GM23338 (cell line): ENCODE measurements around the gene SPRYD4. TPM values are rescaled to one million over a fixed set of nuclear protein-coding genes. Genes with fewer than 3 reads are reported as not detected.

Experiments used
- ATAC-seq: fragments of 200-7000 bp; cut with Tn5 transposase; 3 replicates; pipeline ENCODE4 v1.9.1; 2020
- DNase-seq: peaks from one replicate; pipeline ENCODE4 v3.0.0-alpha.2; 2015; ENCODE audit warnings: low spot score
- H2AFZ ChIP-seq: fragments of 200-600 bp; sonication (generic); 2 replicates; pipeline ENCODE4 v1.8.0; 2016; ENCODE audit warnings: antibody characterized with exemption, mild to moderate bottlenecking, moderate library complexity
- H3F3A ChIP-seq: fragments of 200-600 bp; sonication (generic); replicated peaks from 2 replicates; pipeline ENCODE4 v1.8.0; 2017; ENCODE audit warnings: antibody characterized with exemption, mixed run types, low read depth
- H3K27ac ChIP-seq: fragments of 200-600 bp; sonication (generic); 2 replicates; pipeline ENCODE4 v1.6.1; 2016; ENCODE audit warnings: low read depth
- H3K27me3 ChIP-seq: fragments of 200-600 bp; sonication (generic); 2 replicates; pipeline ENCODE4 v1.8.0; 2016; ENCODE audit warnings: mild to moderate bottlenecking, mixed run types, moderate library complexity; ENCODE audit not compliant: insufficient read depth
- H3K36me3 ChIP-seq: fragments of 200-600 bp; sonication (generic); 2 replicates; pipeline ENCODE4 v1.8.0; 2016; ENCODE audit warnings: mild to moderate bottlenecking; ENCODE audit not compliant: insufficient read depth
- H3K4me1 ChIP-seq: fragments of 200-600 bp; sonication (generic); 2 replicates; pipeline ENCODE4 v1.8.0; 2016; ENCODE audit warnings: mild to moderate bottlenecking, moderate library complexity; ENCODE audit not compliant: insufficient read depth
- H3K4me2 ChIP-seq: fragments of 200-600 bp; sonication (generic); 2 replicates; pipeline ENCODE4 v1.7.1; 2017; ENCODE audit warnings: mixed run types
- H3K4me3 ChIP-seq: fragments of 200-600 bp; sonication (generic); 2 replicates; pipeline ENCODE4 v1.6.1; 2016; ENCODE audit warnings: mixed run types
- H3K79me2 ChIP-seq: fragments of 200-600 bp; sonication (generic); replicated peaks from 2 replicates; pipeline ENCODE4 v1.8.0; 2017; ENCODE audit warnings: mild to moderate bottlenecking; ENCODE audit not compliant: insufficient read depth
- H3K9me2 ChIP-seq: fragments of 200-600 bp; sonication (generic); 2 replicates; pipeline ENCODE4 v1.8.0; 2017; ENCODE audit not compliant: insufficient read depth
- H4K20me1 ChIP-seq: fragments of 200-600 bp; sonication (generic); replicated peaks from 2 replicates; pipeline ENCODE4 v1.8.0; 2017; ENCODE audit warnings: mild to moderate bottlenecking; ENCODE audit not compliant: insufficient read depth
- H3K27ac Mint-ChIP-seq: 2 replicates; pipeline ENCODE4 v1.8.0; 2020; ENCODE audit warnings: inconsistent platforms, mild to moderate bottlenecking, moderate library complexity, mixed read lengths
- H3K27me3 Mint-ChIP-seq: 3 replicates; pipeline ENCODE4 v1.8.0; 2022; ENCODE audit warnings: low read depth, mild to moderate bottlenecking, moderate library complexity, mixed read lengths, inconsistent platforms; ENCODE audit not compliant: insufficient read depth, poor library complexity
- H3K36me3 Mint-ChIP-seq: 3 replicates; pipeline ENCODE4 v1.8.0; 2021; ENCODE audit warnings: low read depth, mild to moderate bottlenecking, inconsistent platforms, moderate library complexity, mixed read lengths
- H3K4me1 Mint-ChIP-seq: 3 replicates; pipeline ENCODE4 v1.8.0; 2020; ENCODE audit warnings: mild to moderate bottlenecking, inconsistent platforms, mixed read lengths
- H3K4me3 Mint-ChIP-seq: 3 replicates; pipeline ENCODE4 v1.8.0; 2021; ENCODE audit warnings: moderate library complexity, mild to moderate bottlenecking, inconsistent platforms, mixed read lengths
- H3K9me3 Mint-ChIP-seq: 3 replicates; pipeline ENCODE4 v1.8.0; 2020; ENCODE audit warnings: moderate library complexity, mild to moderate bottlenecking, inconsistent platforms, mixed read lengths
- CREB1 ChIP-seq: fragments of 250-450 bp; sonication (Bioruptor Pico); IDR thresholded peaks from 2 replicates; pipeline ENCODE4 v1.5.0; 2020; ENCODE audit warnings: low read depth, mild to moderate bottlenecking, moderate library complexity
- CTCF ChIP-seq, 2 experiments: fragments of 200-600 bp in 1 of 2; sonication (generic) in 1 of 2; conservative IDR thresholded peaks; 2 replicates each; pipeline versions ENCODE4 v1.5.1 to v1.6.1; 2016 to 2017; ENCODE audit warnings: antibody characterized with exemption in 2 of 2, low read depth in 2 of 2, mild to moderate bottlenecking in 2 of 2, moderate library complexity in 1 of 2
- EZH2 ChIP-seq: fragments of 200-600 bp; sonication (generic); IDR thresholded peaks from one replicate; pipeline ENCODE4 v1.8.0; 2017; ENCODE audit warnings: antibody characterized with exemption, mild to moderate bottlenecking, low read depth; ENCODE audit not compliant: unreplicated experiment
- EZH2phosphoT487 ChIP-seq: fragments of 200-600 bp; sonication (generic); IDR thresholded peaks from one replicate; pipeline ENCODE4 v1.8.1; 2018; ENCODE audit warnings: antibody characterized with exemption; ENCODE audit not compliant: unreplicated experiment
- NANOG ChIP-seq: IDR thresholded peaks from 2 replicates; pipeline ENCODE4 v1.6.1; 2016; ENCODE audit warnings: antibody characterized with exemption, borderline replicate concordance
- POLR2AphosphoS5 ChIP-seq: IDR thresholded peaks from 2 replicates; pipeline ENCODE4 v1.6.1; 2016; ENCODE audit warnings: antibody characterized with exemption, low read depth
- REST ChIP-seq: IDR thresholded peaks from one replicate; pipeline ENCODE4 v1.6.1; 2018; ENCODE audit warnings: antibody characterized with exemption; ENCODE audit not compliant: unreplicated experiment
- STAT1 ChIP-seq: IDR thresholded peaks from one replicate; pipeline ENCODE4 v1.6.1; 2016; ENCODE audit warnings: antibody characterized with exemption; ENCODE audit not compliant: unreplicated experiment
- ZNF331 ChIP-seq: fragments of 250-450 bp; sonication (Bioruptor Pico); IDR thresholded peaks from 2 replicates; pipeline ENCODE4 v1.5.0; 2020; ENCODE audit warnings: low read depth, mild to moderate bottlenecking, moderate library complexity
- ZNF462 ChIP-seq: fragments of 250-450 bp; sonication (Bioruptor Pico); IDR thresholded peaks from 2 replicates; pipeline ENCODE4 v1.5.0; 2020; ENCODE audit warnings: mild to moderate bottlenecking, moderate library complexity
- polyA plus RNA-seq: library from polyadenylated mRNA; unstranded; fragments of >200 nt; fragmentation: Nextera tagmentation; extraction: Ambion mirVana; gene quantifications from 2 replicates; pipeline ENCODE4 v1.2.1, GENCODE V29; 2016
- total RNA-seq: library from RNA; depleted of rRNA; stranded (reverse); fragments of >200 nt; shearing (Covaris generic); gene quantifications from 2 replicates; pipeline ENCODE4 v1.2.3, GENCODE V29; 2014

Gene SPRYD4
- total and polyA plus RNA-seq, 2 experiments from 2014 or later: 2.1 to 3.1 TPM

GRCh38 chr12:56431850-56432249 lies 36.5 kb upstream of the SPRYD4 start:
- no peak for ATAC-seq
- H3K36me3 ChIP-seq: peaks cover 35% of the 10 kb centered on the region
- H3K79me2 ChIP-seq: peaks cover 30% of the 10 kb centered on the region

More at GRCh38 chr12:56431850-56432249, 36.5 kb upstream of the SPRYD4 start:
- Histone ChIP-seq H3K27ac (no peak overlapping the region), H3K4me3 (no peak overlapping the region), H3K4me2 (no peak overlapping the region), H2AFZ (no peak overlapping the region), H3K27me3 (no peaks in the 10 kb centered on the region), H4K20me1 (peaks cover 5% of the 10 kb centered on the region; the same call in 1 of the 2 replicates), H3F3A (no peaks in the 10 kb centered on the region), H3K4me1 (no peaks in the 10 kb centered on the region), H3K9me2 (no peaks in the 10 kb centered on the region)
- H3K27ac Mint-ChIP-seq: no peak overlapping the region
- no peaks in the 10 kb centered on the region for H3K9me3 Mint-ChIP-seq
- no peak for DNase-seq
- peaks cover 67% of the 10 kb centered on the region for H3K36me3 Mint-ChIP-seq
- TF ChIP-seq ZNF462 (no peak), REST (no peak), EZH2phosphoT487 (no peak), NANOG (no peak), CTCF (conservative IDR thresholded peaks at IDR 0.05; ENCODE audit: low read depth in 2 of 2) (no peak), POLR2AphosphoS5 (no peak), STAT1 (no peak), EZH2 (no peak), ZNF331 (CRISPR knock-in tag) (no peak), CREB1 (CRISPR knock-in tag) (no peak)
- no peak overlapping the region for H3K4me3 Mint-ChIP-seq
- H3K27me3 Mint-ChIP-seq: peaks cover 4% of the 10 kb centered on the region
- H3K4me1 Mint-ChIP-seq: no peaks in the 10 kb centered on the region
